Erythroblast (primary cell): Measurements from ENCODE around the gene HCCS.

Experiments
- GATA1 ChIP-seq: IDR thresholded peaks from 2 replicates; pipeline ENCODE4 v1.6.1; 2011; ENCODE audit warnings: low read depth, mild to moderate bottlenecking, control low read depth, low read length, moderate library complexity
- POLR2A ChIP-seq: IDR thresholded peaks from 2 replicates; pipeline ENCODE4 v1.6.1; 2011; ENCODE audit warnings: mild to moderate bottlenecking, low read length

GRCh38 chrX:11111037-11111851, at the start of gene HCCS:
- peak; percentile 57 for TF ChIP-seq POLR2A
- TF ChIP-seq GATA1, result no peak
